GM12892 (cell line): ENCODE data around the gene VMO1.

ENCODE experiments used
- POLR2A ChIP-seq: IDR thresholded peaks from 2 replicates; pipeline ENCODE4 v1.6.1; 2011; ENCODE audit warnings: low read depth, low read length, control low read depth
- TAF1 ChIP-seq: IDR thresholded peaks from 2 replicates; pipeline ENCODE4 v1.6.1; 2011; ENCODE audit warnings: low read depth, mild to moderate bottlenecking, control low read depth, low read length, borderline replicate concordance

DNA sequence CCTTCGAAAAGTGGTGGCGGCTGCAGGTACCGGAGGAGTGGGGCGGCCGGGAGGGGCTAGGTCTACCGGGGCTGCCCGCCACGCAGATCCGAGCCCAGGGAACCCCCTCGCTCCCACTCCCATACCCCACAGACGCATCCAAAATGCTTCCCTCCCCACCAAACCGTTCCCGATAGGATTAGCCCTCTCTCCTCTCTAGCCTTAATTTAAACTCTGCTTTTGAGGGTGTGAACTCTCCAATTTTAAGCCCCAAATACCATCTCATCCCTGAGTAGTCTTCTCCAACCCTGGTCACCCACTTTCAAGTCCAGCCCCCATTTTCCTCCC lies 46.2 kb downstream of the VMO1 start:
- TF ChIP-seq POLR2A: no peak
- no peak for TF ChIP-seq TAF1
